ENCODE results near the gene POLR3H. TPM values are rescaled to one million over a fixed set of nuclear protein-coding genes. Genes with fewer than 3 reads are reported as not detected.
"Not testable (repeated sequence)": the region's sequence is repeated elsewhere in the genome, so short reads cannot be mapped to it uniquely, and the experiment has no call there.

The POLR3H gene
- total RNA-seq, 8 experiments from 2014 or later = 11.6 to 43.1 (median 22.4) TPM

GRCh38 chr22:41561335-41561734 lies 17.1 kb upstream of the POLR3H start:
- H3K4me1 ChIP-seq (replicated peaks in 1 of 2) = peaks cover 45 to 66% of the 10 kb centered on the region in 2 donors
- in situ Hi-C loops (cut with MboI; ENCODE audit: low pct_unique_long_range_greater_than_20kb in 2 of 9, low sequenced_read_pairs in 9 of 9, unreplicated experiment in 9 of 9) = no loop called here
- ATAC-seq (replicated peaks in 6 of 8) = peak in 2 of 8 experiments; percentile 14 to 15

GRCh38 chr22:41560095-41560471 lies 15.8 kb upstream of the POLR3H start:
- Histone ChIP-seq H3K4me1 (replicated peaks in 1 of 2) (peaks cover 54 to 71% of the 10 kb centered on the region in 2 donors), H3K27ac (peak overlapping the region; percentile 75 to 83), H3K4me3 (peak overlapping the region; percentile 24 to 44 (median 39))
- ATAC-seq (replicated peaks in 6 of 8) = peak in 4 of 8 experiments; percentile 0 to 1 (median 0)
- 50 to 84% (median 67%) methylated on average over 1 to 5 of the region's 6 CpGs; no CpG with 5 or more reads in 5 of the 10 experiments for WGBS, 10 experiments
- in situ Hi-C loops (cut with MboI; ENCODE audit: low pct_unique_long_range_greater_than_20kb in 2 of 9, low sequenced_read_pairs in 9 of 9, unreplicated experiment in 9 of 9) = no loop called here

More at GRCh38 chr22:41561335-41561734, 17.1 kb upstream of the POLR3H start:
- Histone ChIP-seq H3K27ac (peak overlapping the region; percentile 75 to 83), H3K4me3 (peak overlapping the region; percentile 24 to 44 (median 39))
- WGBS, 10 experiments = 40 to 80% (median 59%) methylated on average over 1 to 5 of the region's 10 CpGs; no CpG with 5 or more reads in 7 of the 10 experiments

GRCh38 chr22:41558241-41558630 lies 14.0 kb upstream of the POLR3H start:
- ATAC-seq (replicated peaks in 6 of 8); in situ Hi-C loops (cut with MboI; ENCODE audit: low pct_unique_long_range_greater_than_20kb in 2 of 9, low sequenced_read_pairs in 9 of 9, unreplicated experiment in 9 of 9); H3K4me3 ChIP-seq: not testable (repeated sequence)
- H3K4me1 ChIP-seq (replicated peaks in 1 of 2) = peaks cover 53 to 71% of the 10 kb centered on the region in 2 donors
- WGBS, 10 experiments = 80 to 100% (median 87%) methylated on average over 1 to 9 of the region's 13 CpGs; no CpG with 5 or more reads in 2 of the 10 experiments
- H3K27ac ChIP-seq = peak overlapping the region in 1 of 2 donors; percentile 78

GRCh38 chr22:41557401-41558240 lies 13.4 kb upstream of the POLR3H start:
- Histone ChIP-seq H3K4me3 (no peak overlapping the region), H3K27ac (peak overlapping the region; percentile 78 to 92), H3K4me1 (replicated peaks in 1 of 2) (peaks cover 47 to 65% of the 10 kb centered on the region in 2 donors)
- WGBS, 10 experiments = 39 to 100% (median 64%) methylated on average over 1 to 7 of the region's 19 CpGs; no CpG with 5 or more reads in 4 of the 10 experiments
- in situ Hi-C loops (cut with MboI; ENCODE audit: low pct_unique_long_range_greater_than_20kb in 2 of 9, low sequenced_read_pairs in 9 of 9, unreplicated experiment in 9 of 9) = no loop called here
- ATAC-seq (replicated peaks in 6 of 8) = peak; percentile 55 to 95 (median 66)

GRCh38 chr22:41556561-41556960 lies 12.3 kb upstream of the POLR3H start:
- H3K4me3 ChIP-seq = no peak overlapping the region
- in situ Hi-C loops (cut with MboI; ENCODE audit: low pct_unique_long_range_greater_than_20kb in 2 of 9, low sequenced_read_pairs in 9 of 9, unreplicated experiment in 9 of 9) = no loop called here
- no peak for ATAC-seq (replicated peaks in 6 of 8)
- 75 to 100% (median 86%) methylated on average over 1 to 10 of the region's 10 CpGs; no CpG with 5 or more reads in 2 of the 10 experiments for WGBS, 10 experiments
- H3K27ac ChIP-seq = peak overlapping the region; percentile 78 to 92
- H3K4me1 ChIP-seq (replicated peaks in 1 of 2) = peaks cover 38 to 55% of the 10 kb centered on the region in 2 donors

- WGBS, 10 experiments = 60 to 94% methylated on average over 2 of the region's 7 CpGs; no CpG with 5 or more reads in 8 of the 10 experiments
- ATAC-seq (replicated peaks in 6 of 8) = peak in 3 of 8 experiments; percentile 24 to 46 (median 30)
- in situ Hi-C loops (cut with MboI; ENCODE audit: low pct_unique_long_range_greater_than_20kb in 2 of 9, low sequenced_read_pairs in 9 of 9, unreplicated experiment in 9 of 9) = no loop called here
- Histone ChIP-seq H3K4me3 (no peak overlapping the region), H3K4me1 (replicated peaks in 1 of 2) (peaks cover 36 to 43% of the 10 kb centered on the region in 2 donors), H3K27ac (no peak overlapping the region)
Measured at GRCh38 chr22:41555325-41555982, 11.2 kb upstream of the POLR3H start.

- Histone ChIP-seq H3K27ac (no peak overlapping the region), H3K4me3 (no peak overlapping the region), H3K4me1 (replicated peaks in 1 of 2) (peaks cover 16 to 27% of the 10 kb centered on the region in 2 donors)
- WGBS, 10 experiments = 27 to 90% (median 73%) methylated on average over 2 to 9 of the region's 11 CpGs; no CpG with 5 or more reads in 2 of the 10 experiments
- in situ Hi-C loops (cut with MboI; ENCODE audit: low pct_unique_long_range_greater_than_20kb in 2 of 9, low sequenced_read_pairs in 9 of 9, unreplicated experiment in 9 of 9) = no loop called here
- ATAC-seq (replicated peaks in 6 of 8) = no peak
Measured at GRCh38 chr22:41551877-41552582, 7.8 kb upstream of the POLR3H start.

- in situ Hi-C loops (cut with MboI; ENCODE audit: low pct_unique_long_range_greater_than_20kb in 2 of 9, low sequenced_read_pairs in 9 of 9, unreplicated experiment in 9 of 9) = no loop called here
- WGBS, 10 experiments = 48 to 89% (median 80%) methylated on average over 2 to 11 of the region's 12 CpGs; no CpG with 5 or more reads in 3 of the 10 experiments
- no peak overlapping the region for H3K27ac ChIP-seq
Measured at GRCh38 chr22:41550952-41551491, 6.8 kb upstream of the POLR3H start.

GRCh38 chr22:41548830-41549211 lies 4.6 kb upstream of the POLR3H start:
- Histone ChIP-seq H3K27ac (no peak overlapping the region), H3K4me1 (replicated peaks in 1 of 2) (peaks cover 6 to 17% of the 10 kb centered on the region in 2 donors), H3K4me3 (no peak overlapping the region)
- WGBS, 10 experiments = 78 to 100% (median 87%) methylated on average over 1 to 5 of the region's 5 CpGs; no CpG with 5 or more reads in 3 of the 10 experiments
- no peak for ATAC-seq (replicated peaks in 6 of 8)
- in situ Hi-C loops (cut with MboI; ENCODE audit: low pct_unique_long_range_greater_than_20kb in 2 of 9, low sequenced_read_pairs in 9 of 9, unreplicated experiment in 9 of 9) = no loop called here

More at GRCh38 chr22:41550952-41551491, 6.8 kb upstream of the POLR3H start:
- H3K4me3 ChIP-seq = no peak overlapping the region
- H3K4me1 ChIP-seq (replicated peaks in 1 of 2) = peaks cover 6 to 17% of the 10 kb centered on the region in 2 donors
- no peak for ATAC-seq (replicated peaks in 6 of 8)

- 16 to 54% (median 33%) methylated on average over 6 to 16 of the region's 21 CpGs for WGBS, 10 experiments
- H3K4me1 ChIP-seq (replicated peaks in 1 of 2) = peaks cover 18 to 26% of the 10 kb centered on the region in 2 donors
- ATAC-seq (replicated peaks in 6 of 8) = peak in 1 of 8 experiments; percentile 4
- no peak overlapping the region for H3K27ac ChIP-seq
- in situ Hi-C loops (cut with MboI; ENCODE audit: low pct_unique_long_range_greater_than_20kb in 2 of 9, low sequenced_read_pairs in 9 of 9, unreplicated experiment in 9 of 9) = no loop called here
- peak overlapping the region; percentile 23 to 72 (median 70) for H3K4me3 ChIP-seq
Measured at GRCh38 chr22:41544671-41545476, 604 bp upstream of the POLR3H start.

- ATAC-seq (replicated peaks in 6 of 8) = no peak
- Histone ChIP-seq H3K27ac (no peak overlapping the region), H3K4me1 (replicated peaks in 1 of 2) (peaks cover 18 to 33% of the 10 kb centered on the region in 2 donors), H3K4me3 (no peak overlapping the region)
- in situ Hi-C loops (cut with MboI; ENCODE audit: low pct_unique_long_range_greater_than_20kb in 2 of 9, low sequenced_read_pairs in 9 of 9, unreplicated experiment in 9 of 9) = no loop called here
- 90 to 100% (median 100%) methylated on average over 1 to 2 of the region's 4 CpGs; no CpG with 5 or more reads in 5 of the 10 experiments for WGBS, 10 experiments
Measured at GRCh38 chr22:41542224-41542623, 2.0 kb downstream of the POLR3H start.

- in situ Hi-C loops (cut with MboI; ENCODE audit: low pct_unique_long_range_greater_than_20kb in 2 of 9, low sequenced_read_pairs in 9 of 9, unreplicated experiment in 9 of 9) = no loop called here
- 60 to 100% (median 80%) methylated on average over 1 to 2 of the region's 3 CpGs; no CpG with 5 or more reads in 3 of the 10 experiments for WGBS, 10 experiments
- no peak overlapping the region for H3K4me3 ChIP-seq
- H3K27ac ChIP-seq = no peak overlapping the region
- H3K4me1 ChIP-seq (replicated peaks in 1 of 2) = peaks cover 18 to 33% of the 10 kb centered on the region in 2 donors
- ATAC-seq (replicated peaks in 6 of 8) = no peak
Measured at GRCh38 chr22:41541484-41541883, 2.8 kb downstream of the POLR3H start.

Data from motor neuron (in vitro differentiated cells).